K562 (cell line): ENCODE data around the gene UGT2A1. TPM values are rescaled to one million over a fixed set of nuclear protein-coding genes. Genes with fewer than 3 reads are reported as not detected.

Experiments
- ATAC-seq: fragments of 200-7000 bp; cut with Tn5 transposase; 3 replicates; pipeline ENCODE4 v1.9.1; 2020; ENCODE audit warnings: moderate library complexity
- BruUV-seq: library from RNA; stranded (reverse); fragments of 400-500 nt; replicated peaks from 2 replicates; lab custom pipeline; 2021; lab: Mats Ljungman, UMichigan
- CTCF ChIA-PET: fragments of 300-600 bp; formaldehyde crosslinking; extraction: SDS; loops from one replicate; lab custom pipeline; 2021; ENCODE audit warnings: low intra/inter-chr PET ratio; lab: Yijun Ruan, JAX
- POLR2A ChIA-PET: fragments of 300-600, 350-650 bp; sonication (Branson Sonifier 250); formaldehyde crosslinking; extraction: SDS; loops from one replicate; lab custom pipeline; 2021; ENCODE audit warnings: antibody characterized with exemption, inconsistent platforms; lab: Yijun Ruan, JAX
- DNase-seq, 4 experiments: peaks; one replicate each; pipeline versions ENCODE4 v3.0.0 to v3.0.0-alpha.2; 2011 to 2018; ENCODE audit warnings: low spot score in 3 of 4, mixed read lengths in 3 of 4; ENCODE audit errors: extremely low read depth in 1 of 4
- FAIRE-seq: peaks from 2 replicates; lab custom pipeline; 2011; peaks lifted over from hg19 to GRCh38; lab: Jason Lieb, UNC
- H2AFZ ChIP-seq: 2 replicates; pipeline ENCODE4 v1.6.0; 2011; ENCODE audit warnings: low read depth, low read length, control low read depth, inconsistent platforms
- H3K27ac ChIP-seq: fragments of 200-600 bp; 3 replicates; pipeline ENCODE4 v1.8.0; 2011; ENCODE audit warnings: low read depth, mild to moderate bottlenecking, control low read depth, inconsistent platforms, low read length, moderate library complexity, mixed read lengths; ENCODE audit errors: extremely low read depth
- H3K27me3 ChIP-seq, 2 experiments: fragments of 300-600 bp in 1 of 2; 2 replicates in 1 of 2; 3 replicates in 1 of 2; pipeline versions ENCODE4 v1.6.0 to v1.8.0; 2011; ENCODE audit warnings: inconsistent platforms in 2 of 2, low read length in 2 of 2, mild to moderate bottlenecking in 1 of 2, mixed read lengths in 1 of 2, moderate library complexity in 1 of 2; ENCODE audit not compliant: control insufficient read depth in 2 of 2, insufficient read depth in 2 of 2
- H3K36me3 ChIP-seq: fragments of 300-600 bp; 3 replicates; pipeline ENCODE4 v1.8.0; 2011; ENCODE audit warnings: mild to moderate bottlenecking, low read length, inconsistent platforms; ENCODE audit not compliant: control insufficient read depth, insufficient read depth
- H3K4me1 ChIP-seq, 2 experiments: fragments of 200-600 bp in 1 of 2; replicated peaks in 1 of 2; 2 replicates in 1 of 2; 3 replicates in 1 of 2; pipeline versions ENCODE4 v1.5.1 to v1.8.0; 2011; ENCODE audit warnings: inconsistent platforms in 2 of 2, low read length in 2 of 2, mild to moderate bottlenecking in 1 of 2, mixed read lengths in 1 of 2, moderate library complexity in 1 of 2; ENCODE audit not compliant: control insufficient read depth in 2 of 2, insufficient read depth in 2 of 2
- H3K4me2 ChIP-seq: 2 replicates; pipeline ENCODE4 v1.6.1; 2011; ENCODE audit warnings: low read length, control low read depth, inconsistent platforms, mixed read lengths; ENCODE audit not compliant: insufficient read depth
- H3K4me3 ChIP-seq: fragments of 200-600 bp; sonication (generic), shearing (Covaris generic); 2 replicates; pipeline ENCODE4 v1.5.1; 2016; ENCODE audit warnings: control low read depth, inconsistent platforms
- H3K79me2 ChIP-seq: fragments of 200-600 bp; 3 replicates; pipeline ENCODE4 v1.8.0; 2011; ENCODE audit warnings: low read length, inconsistent platforms; ENCODE audit not compliant: control insufficient read depth, insufficient read depth
- H3K9ac ChIP-seq, 2 experiments: 2 replicates each; pipeline versions ENCODE4 v1.6.0 to v1.6.1; 2011; ENCODE audit warnings: low read depth in 2 of 2, low read length in 2 of 2, control low read depth in 1 of 2, inconsistent platforms in 1 of 2, mild to moderate bottlenecking in 1 of 2, mixed read lengths in 1 of 2; ENCODE audit not compliant: insufficient read depth in 1 of 2
- H3K9me1 ChIP-seq: one replicate; pipeline ENCODE4 v1.6.0; 2011; ENCODE audit warnings: inconsistent platforms, mild to moderate bottlenecking, low read length, moderate library complexity; ENCODE audit not compliant: control insufficient read depth, insufficient read depth
- H3K9me3 ChIP-seq: replicated peaks from 2 replicates; pipeline ENCODE4 v1.5.1; 2011; ENCODE audit warnings: low read depth, low read length, inconsistent platforms; ENCODE audit not compliant: control insufficient read depth, insufficient read depth
- H4K20me1 ChIP-seq: replicated peaks from 2 replicates; pipeline ENCODE4 v1.6.1; 2011; ENCODE audit warnings: low read length, inconsistent platforms, mixed read lengths; ENCODE audit not compliant: control insufficient read depth, insufficient read depth
- CEBPB ChIP-seq: fragments of 450-650 bp; IDR thresholded peaks from 2 replicates; pipeline ENCODE4 v1.6.1; 2016; ENCODE audit warnings: missing genetic modification characterization, missing compliant biosample characterization
- GATAD2A ChIP-seq: fragments of 450-650 bp; IDR thresholded peaks from 2 replicates; pipeline ENCODE4 v1.6.1; 2017
- HCFC1 ChIP-seq: IDR thresholded peaks from 2 replicates; pipeline ENCODE4 v1.6.1; 2012; ENCODE audit warnings: low read depth, low read length, improper control_type of control experiment
- MLX ChIP-seq, 2 experiments: fragments of 450-650 bp in 1 of 2; sonication (generic) in 1 of 2; formaldehyde crosslinking; conservative IDR thresholded peaks; 2 replicates each; pipeline versions ENCODE4 v1.4.0 to v1.8.1; 2020 to 2022; ENCODE audit warnings: mild to moderate bottlenecking in 1 of 2, missing genetic modification reagents in 1 of 2
- PKNOX1 ChIP-seq: fragments of 450-650 bp; IDR thresholded peaks from 2 replicates; pipeline ENCODE4 v1.6.1; 2016
- RBM14 ChIP-seq: fragments of 200-400 bp; formaldehyde crosslinking; IDR thresholded peaks from 2 replicates; pipeline ENCODE4 v1.6.1; 2018; ENCODE audit warnings: low read depth, mild to moderate bottlenecking, low read length, moderate library complexity, borderline replicate concordance; ENCODE audit not compliant: insufficient read depth
- SIN3A ChIP-seq, 2 experiments: fragments of 150-350 bp in 1 of 2; IDR thresholded peaks; 2 replicates each; pipeline ENCODE4 v1.6.1; 2011 to 2016; ENCODE audit warnings: borderline replicate concordance in 2 of 2, low read depth in 2 of 2, low read length in 2 of 2, mild to moderate bottlenecking in 2 of 2, moderate library complexity in 2 of 2; ENCODE audit not compliant: control insufficient read depth in 1 of 2
- SMAD3 ChIP-seq: fragments of 450-650 bp; formaldehyde crosslinking; conservative IDR thresholded peaks from 2 replicates; pipeline ENCODE4 v1.4.0; 2020; ENCODE audit warnings: mild to moderate bottlenecking
- ZBTB8A ChIP-seq: fragments of 450-650 bp; IDR thresholded peaks from 2 replicates; pipeline ENCODE4 v1.6.1; 2018; ENCODE audit warnings: mild to moderate bottlenecking, moderate library complexity; ENCODE audit not compliant: partially characterized antibody
- WGBS: fragments of 100-300 bp; shearing (Covaris generic); methylation state at CpG from one replicate; pipeline ENCODE4 v1.1.6; 2016; ENCODE audit warnings: low coverage, mixed read lengths; ENCODE audit not compliant: insufficient coverage; ENCODE audit errors: missing lambda C conversion rate; 5-methylcytosine and 5-hydroxymethylcytosine counted together
- in situ Hi-C: fragments of 300-500 bp; cut with MboI; formaldehyde crosslinking; loops from 4 replicates; pipeline ENCODE4 v1.15.0; 2018; ENCODE audit warnings: inconsistent platforms, mixed read lengths
- intact Hi-C: fragments of 100-400 bp; cut with micrococcal nuclease; formaldehyde crosslinking; loops from 2 replicates; pipeline ENCODE4 v1.14.2; 2022
- polyA plus RNA-seq, 8 experiments: library from polyadenylated mRNA; depleted of rRNA in 4 of 8; stranded (reverse) in 5 of 8; unstranded in 3 of 8; fragments of >200 nt; fragmentation: Nextera tagmentation in 2 of 8; fragmentation: Illumina TruSeq in 1 of 8; extraction: Ambion mirVana in 2 of 8; extraction: Trizol in 1 of 8; gene quantifications; 2 replicates each; pipeline versions ENCODE4 v1.2.1 to v1.2.3, GENCODE V29; 2011 to 2014; ENCODE audit warnings: inconsistent platforms in 1 of 8, missing spikeins in 1 of 8
- total RNA-seq, 7 experiments: library from RNA; depleted of rRNA in 6 of 7; stranded (reverse); fragments of >200 nt in 6 of 7; fragmentation: Illumina TruSeq in 2 of 7; extraction: Trizol in 2 of 7; gene quantifications; 2 replicates each; pipeline versions ENCODE4 v1.2.1 to v1.2.3, GENCODE V29; 2011 to 2021; ENCODE audit warnings: low replicate concordance in 1 of 7

UGT2A1 gene
- total and polyA plus RNA-seq, 9 of the 15 experiments (the other 6 are each of a cell fraction or from before 2014, with no cell fraction given) = 0.03 TPM; not detected in 8

DNA sequence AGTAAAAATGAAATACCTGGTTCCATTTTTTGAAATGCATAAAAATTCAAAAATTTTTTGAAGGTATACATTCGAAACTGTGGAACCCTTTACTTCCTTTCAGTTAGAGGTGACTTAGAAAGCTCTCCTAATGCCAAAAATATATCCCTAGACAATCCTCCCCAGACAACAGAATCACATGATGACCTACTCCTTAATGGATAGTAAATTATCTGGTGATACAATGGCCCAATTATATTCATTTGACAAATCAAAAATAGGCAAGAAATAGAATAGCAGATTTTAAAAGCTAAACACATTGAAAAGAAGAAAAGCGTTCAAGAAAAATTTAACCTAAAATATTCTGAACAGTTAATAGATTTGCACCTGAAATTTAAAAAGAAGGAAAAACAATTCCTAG is 10.1 kb downstream of the UGT2A1 start (continued):
- TF ChIP-seq MLX (CRISPR knock-in tag; conservative IDR thresholded peaks at IDR 0.05) (no peak), PKNOX1 (no peak), HCFC1 (no peak), SMAD3 (no peak), RBM14 (no peak), SIN3A (IDR thresholded peaks at IDR 0.05; ENCODE audit: borderline replicate concordance in 2 of 2, control insufficient read depth in 1 of 2, low read depth in 2 of 2, low read length in 2 of 2) (no peak), GATAD2A (no peak)

DNA sequence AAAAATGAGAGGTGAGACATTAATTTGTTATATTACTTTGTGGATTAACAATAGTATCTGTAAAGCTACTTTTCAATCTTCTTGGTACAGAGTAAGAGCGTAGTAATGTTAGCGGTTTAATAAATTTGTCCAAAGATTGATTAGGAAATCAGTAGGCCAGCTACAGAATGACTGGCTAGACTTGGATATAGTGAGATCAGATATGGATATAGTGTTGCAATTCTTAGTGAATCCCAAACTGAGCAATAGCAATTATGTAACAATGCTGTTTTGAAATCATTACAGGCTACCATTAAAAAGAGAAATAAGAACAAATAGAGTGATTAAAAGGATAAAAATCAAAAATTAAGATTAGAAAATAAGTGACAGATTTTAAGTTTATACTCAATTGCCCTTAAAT is 12.8 kb downstream of the UGT2A1 start:
- no peak overlapping the region for H3K9ac ChIP-seq
- 0% methylated on average over 2 of the region's 2 CpGs for WGBS
- no peaks in the 10 kb centered on the region for H3K9me1 ChIP-seq
- ATAC-seq (no peak), DNase-seq (no peak), FAIRE-seq (no peak)
- no peak overlapping the region for H2AFZ ChIP-seq
- in situ Hi-C loops (no loop called here), intact Hi-C loops (no loop called here)
- BruUV-seq = no TSS peak
- no peak overlapping the region for H3K4me2 ChIP-seq
- POLR2A ChIA-PET = no interaction called here
- CTCF ChIA-PET = no interaction called here
- no peaks in the 10 kb centered on the region for H3K9me3 ChIP-seq
- H3K4me1 ChIP-seq = no peaks in the 10 kb centered on the region
- TF ChIP-seq CEBPB (peak; percentile 29; the same call in 1 of the 2 replicates), ZBTB8A (no peak)
- H3K4me3 ChIP-seq = no peak overlapping the region
- no peaks in the 10 kb centered on the region for H3K79me2 ChIP-seq
- H4K20me1 ChIP-seq = no peaks in the 10 kb centered on the region
- H3K36me3 ChIP-seq = no peaks in the 10 kb centered on the region
- H3K27ac ChIP-seq = no peak overlapping the region
- no peaks in the 10 kb centered on the region for H3K27me3 ChIP-seq
